Activated T-helper 2 cell treated with anti-CD3 and anti-CD28 coated beads, Interferon-gamma antibody, Interleukin-2, Interleukin-4, amounts not matched to agents 10 μg/mL and 5 μg/mL and 100 μg/mL, durations not matched to agents 14 hours and 24 hours and 36 hours (primary cell): ENCODE results near the gene TMEM235. TPM values are rescaled to one million over a fixed set of nuclear protein-coding genes. Genes with fewer than 3 reads are reported as not detected.

ENCODE experiments used
- DNase-seq: peaks from one replicate; pipeline ENCODE4 v3.0.0; 2021; ENCODE audit warnings: low spot score
- H3K27ac Mint-ChIP-seq: one replicate; pipeline ENCODE4 v1.8.0; 2021; ENCODE audit warnings: mixed read lengths
- H3K27me3 Mint-ChIP-seq: one replicate; pipeline ENCODE4 v1.8.0; 2021; ENCODE audit warnings: low read depth, mixed read lengths
- H3K36me3 Mint-ChIP-seq: one replicate; pipeline ENCODE4 v1.8.0; 2021; ENCODE audit warnings: low read depth, mixed read lengths
- H3K4me1 Mint-ChIP-seq: one replicate; pipeline ENCODE4 v1.8.0; 2021; ENCODE audit warnings: low read depth, mixed read lengths
- H3K4me3 Mint-ChIP-seq: one replicate; pipeline ENCODE4 v1.8.0; 2021; ENCODE audit warnings: low read depth, mild to moderate bottlenecking, moderate library complexity, mixed read lengths
- H3K9me3 Mint-ChIP-seq: one replicate; pipeline ENCODE4 v1.8.0; 2021; ENCODE audit warnings: mixed read lengths
- intact Hi-C: fragments of 100-400 bp; cut with micrococcal nuclease; formaldehyde crosslinking; loops from one replicate; pipeline ENCODE4 v1.15.1; 2023
- total RNA-seq: library from RNA; stranded (reverse); gene quantifications from 2 replicates; pipeline ENCODE4 v1.2.3, GENCODE V29; 2022

Gene TMEM235
- total RNA-seq, 1 donor from 2014 or later = not detected

DNA sequence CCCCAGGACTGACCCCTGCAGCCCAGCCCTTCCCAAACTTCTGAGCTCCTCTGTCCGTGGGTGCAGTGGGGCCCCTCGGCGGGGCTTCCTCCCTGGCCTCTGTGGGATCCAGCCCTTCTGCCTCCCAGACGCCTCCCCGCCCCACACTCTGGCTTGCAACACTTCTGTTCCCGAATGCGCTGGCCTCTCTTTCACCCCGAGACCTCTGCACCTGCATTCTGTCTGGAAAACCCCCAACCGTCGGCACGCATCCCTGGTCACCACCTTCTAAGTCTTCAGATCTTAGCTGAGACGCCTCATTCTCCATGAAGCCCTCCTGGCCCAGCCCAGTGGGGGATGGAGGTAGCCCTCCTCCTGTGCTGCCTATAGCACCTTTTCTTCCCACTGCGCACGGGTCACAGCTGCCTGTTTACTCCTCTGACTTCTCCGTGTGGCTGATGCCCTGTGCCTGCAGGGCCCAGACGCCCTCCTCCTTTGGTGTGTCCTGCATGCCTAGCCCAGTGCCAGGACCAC lies 26.4 kb downstream of the TMEM235 start:
- Mint-ChIP-seq H3K4me3 (peak overlapping the region; percentile 30), H3K4me1 (peaks cover 35% of the 10 kb centered on the region), H3K27ac (peak overlapping the region; percentile 81), H3K36me3 (no peaks in the 10 kb centered on the region), H3K9me3 (no peaks in the 10 kb centered on the region), H3K27me3 (no peaks in the 10 kb centered on the region)
- intact Hi-C loops = loop anchor here (2.0 kb wide), 1 partner anchor 99 kb away; no protein-coding TSS in a partner anchor
- no peak for DNase-seq

DNA sequence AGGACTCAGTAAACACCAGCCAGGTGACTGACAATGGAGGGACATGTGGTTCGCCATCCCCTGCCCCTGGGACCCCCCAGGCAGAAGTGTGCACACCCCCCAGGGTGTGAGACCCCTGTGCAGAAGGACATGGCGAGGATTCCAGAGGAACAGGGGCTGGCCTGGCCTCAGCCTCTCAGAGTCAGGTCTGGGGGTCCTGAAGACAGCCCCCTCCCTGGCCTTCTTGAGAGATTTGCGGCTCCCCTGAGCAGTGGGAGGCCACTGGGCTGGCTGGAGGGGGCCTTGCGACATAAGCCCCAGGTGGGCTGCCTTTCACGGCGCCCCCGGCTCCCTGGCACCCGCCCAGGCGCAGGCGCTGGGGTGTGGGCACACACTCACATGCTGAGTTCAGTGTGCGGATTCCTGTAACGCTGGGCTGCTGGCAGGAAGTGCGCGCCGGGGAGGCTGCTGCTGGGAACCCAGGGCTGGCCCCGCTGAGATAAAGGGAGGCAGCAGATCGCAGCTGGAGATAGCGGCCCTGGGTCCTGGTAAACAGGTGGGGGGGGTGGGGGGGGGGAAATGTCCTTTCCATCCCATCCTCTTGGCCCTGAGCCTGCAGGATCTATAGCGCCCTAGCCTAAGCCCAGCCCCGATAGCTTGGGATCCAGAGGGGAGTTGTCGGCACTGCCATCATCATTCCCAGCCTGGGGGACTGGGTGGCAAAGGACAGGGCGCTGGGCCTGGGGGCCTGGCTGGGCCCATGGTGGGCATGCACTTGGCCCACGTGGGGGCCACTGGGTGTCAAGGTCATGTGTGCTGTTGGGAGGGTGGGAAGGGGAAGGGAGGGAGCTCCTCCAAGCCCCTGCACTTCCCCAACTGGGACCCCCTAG lies 27.1 kb downstream of the TMEM235 start:
- intact Hi-C loops = loop anchor here (2.0 kb wide), 1 partner anchor 98 kb away; no protein-coding TSS in a partner anchor
- Mint-ChIP-seq H3K9me3 (no peaks in the 10 kb centered on the region), H3K4me1 (peaks cover 33% of the 10 kb centered on the region), H3K27me3 (no peaks in the 10 kb centered on the region), H3K4me3 (peak overlapping the region; percentile 68), H3K36me3 (no peaks in the 10 kb centered on the region), H3K27ac (peak overlapping the region; percentile 81)
- DNase-seq = peak; percentile 66

DNA sequence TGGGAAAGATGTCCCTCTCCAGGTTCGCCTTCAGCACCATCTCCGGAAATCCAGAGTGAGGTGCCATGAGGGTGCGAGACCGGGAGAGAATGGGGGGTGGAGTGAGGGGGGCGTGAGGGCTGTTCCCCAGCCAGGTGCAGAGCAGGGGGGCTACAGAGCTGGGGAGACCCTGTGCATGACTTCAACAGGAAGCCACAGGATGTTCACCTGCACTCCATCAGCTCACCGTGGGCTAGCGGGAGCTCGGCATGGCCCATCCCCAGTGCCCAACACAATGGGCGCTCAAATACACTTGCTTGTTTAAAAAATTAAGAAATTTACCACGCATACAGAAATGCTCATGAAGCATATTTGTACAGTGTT lies 27.7 kb downstream of the TMEM235 start:
- H3K9me3 Mint-ChIP-seq = no peaks in the 10 kb centered on the region
- no peaks in the 10 kb centered on the region for H3K36me3 Mint-ChIP-seq
- no peak overlapping the region for H3K27ac Mint-ChIP-seq
- no peak for DNase-seq
- intact Hi-C loops = loop anchor here (2.0 kb wide), 1 partner anchor 98 kb away; no protein-coding TSS in a partner anchor
- H3K4me3 Mint-ChIP-seq = no peak overlapping the region
- no peaks in the 10 kb centered on the region for H3K27me3 Mint-ChIP-seq
- H3K4me1 Mint-ChIP-seq = peaks cover 32% of the 10 kb centered on the region

DNA sequence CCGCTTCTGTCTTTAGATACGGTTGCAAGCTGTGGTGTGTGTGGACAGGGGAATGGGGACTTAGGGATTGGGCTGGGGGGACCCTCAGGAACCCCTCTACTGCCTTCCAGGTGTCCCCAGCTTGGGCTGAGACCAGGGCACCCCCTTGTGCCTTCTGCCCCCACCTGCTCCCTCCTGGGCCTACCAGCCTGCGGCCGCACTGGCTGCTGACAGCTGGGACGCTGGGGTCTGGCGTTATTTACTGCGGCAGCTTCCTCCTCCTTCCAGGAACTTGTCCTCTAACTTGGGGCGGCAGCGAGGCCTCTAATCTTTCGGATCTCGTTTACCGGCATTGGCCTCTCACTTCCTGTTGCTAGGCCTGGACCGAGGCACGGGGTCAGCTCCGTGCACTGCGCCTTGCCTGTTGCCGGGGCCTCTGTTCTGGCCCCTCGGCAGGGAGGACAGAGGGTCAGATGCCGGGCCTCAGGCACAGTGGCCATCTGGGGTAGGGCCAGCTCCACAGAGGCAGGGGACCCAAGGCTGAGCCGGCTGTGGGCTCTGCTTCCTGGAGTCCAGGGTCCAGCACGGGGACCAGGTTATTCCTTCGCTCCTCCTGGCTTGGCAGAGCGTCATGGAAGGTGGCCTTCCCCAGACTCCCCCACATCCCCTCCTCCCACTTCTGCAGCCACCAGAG lies 31.8 kb downstream of the TMEM235 start:
- DNase-seq = no peak
- peak overlapping the region; percentile 84 for H3K27ac Mint-ChIP-seq
- no peaks in the 10 kb centered on the region for H3K9me3 Mint-ChIP-seq
- intact Hi-C loops = no loop called here
- peaks cover 22% of the 10 kb centered on the region for H3K4me1 Mint-ChIP-seq
- H3K4me3 Mint-ChIP-seq = no peak overlapping the region
- no peaks in the 10 kb centered on the region for H3K36me3 Mint-ChIP-seq
- H3K27me3 Mint-ChIP-seq = no peaks in the 10 kb centered on the region

DNA sequence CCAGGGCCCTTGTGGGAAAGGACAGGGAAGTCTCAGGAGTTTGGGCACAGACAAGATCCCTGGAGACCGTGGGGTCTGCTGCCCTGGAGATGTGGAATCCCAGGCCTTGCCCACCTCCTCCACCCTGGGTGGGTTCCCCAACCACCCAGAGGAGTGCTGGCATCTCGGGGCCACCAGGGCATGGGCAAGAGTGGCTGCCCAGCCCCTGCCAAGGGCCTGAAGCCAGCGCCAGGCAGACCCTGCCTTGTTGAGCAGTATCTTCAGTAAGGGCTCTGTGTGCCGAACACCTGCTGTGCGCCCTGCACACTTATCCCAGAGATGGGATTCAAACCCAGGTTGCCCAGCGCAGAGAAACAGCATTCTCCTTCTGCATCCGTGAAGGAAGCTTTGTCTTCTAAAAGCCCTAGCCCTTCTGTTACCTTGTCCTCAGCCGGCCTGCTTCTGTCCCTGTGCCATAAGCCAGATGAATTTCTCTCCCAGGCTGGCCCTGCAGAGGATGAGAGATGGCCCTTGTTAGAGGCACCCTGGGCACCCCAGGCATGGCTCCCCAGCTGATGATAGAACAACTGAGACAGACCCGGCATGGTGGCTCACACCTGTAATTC lies 32.4 kb downstream of the TMEM235 start:
- intact Hi-C loops = no loop called here
- peaks cover 21% of the 10 kb centered on the region for H3K4me1 Mint-ChIP-seq
- no peak for DNase-seq
- no peaks in the 10 kb centered on the region for H3K36me3 Mint-ChIP-seq
- H3K9me3 Mint-ChIP-seq = no peaks in the 10 kb centered on the region
- H3K27ac Mint-ChIP-seq = peak overlapping the region; percentile 84
- H3K27me3 Mint-ChIP-seq = no peaks in the 10 kb centered on the region
- no peak overlapping the region for H3K4me3 Mint-ChIP-seq

DNA sequence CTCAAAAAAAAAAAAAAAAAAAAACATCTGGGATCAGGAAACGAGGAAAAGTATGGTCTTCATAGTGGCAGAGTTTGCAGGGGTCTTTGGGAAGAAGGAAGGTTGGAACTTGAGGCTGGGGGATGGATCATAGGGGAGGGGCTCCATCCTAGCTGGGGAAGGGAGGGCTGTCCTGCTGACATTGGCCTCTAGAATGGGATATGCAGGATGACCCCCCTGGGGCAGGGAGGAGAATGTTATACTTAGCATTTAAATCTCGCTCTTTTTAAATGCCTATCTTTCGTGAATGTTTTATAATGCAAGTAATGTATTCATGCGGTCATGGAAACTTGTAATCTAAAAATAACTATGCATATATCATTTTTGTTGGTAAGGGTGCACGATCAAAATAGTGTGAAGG lies 33.2 kb downstream of the TMEM235 start:
- DNase-seq = no peak
- Mint-ChIP-seq H3K36me3 (no peaks in the 10 kb centered on the region), H3K9me3 (no peaks in the 10 kb centered on the region), H3K27ac (peak overlapping the region; percentile 78), H3K4me1 (peaks cover 19% of the 10 kb centered on the region), H3K27me3 (no peaks in the 10 kb centered on the region), H3K4me3 (no peak overlapping the region)
- intact Hi-C loops = no loop called here

DNA sequence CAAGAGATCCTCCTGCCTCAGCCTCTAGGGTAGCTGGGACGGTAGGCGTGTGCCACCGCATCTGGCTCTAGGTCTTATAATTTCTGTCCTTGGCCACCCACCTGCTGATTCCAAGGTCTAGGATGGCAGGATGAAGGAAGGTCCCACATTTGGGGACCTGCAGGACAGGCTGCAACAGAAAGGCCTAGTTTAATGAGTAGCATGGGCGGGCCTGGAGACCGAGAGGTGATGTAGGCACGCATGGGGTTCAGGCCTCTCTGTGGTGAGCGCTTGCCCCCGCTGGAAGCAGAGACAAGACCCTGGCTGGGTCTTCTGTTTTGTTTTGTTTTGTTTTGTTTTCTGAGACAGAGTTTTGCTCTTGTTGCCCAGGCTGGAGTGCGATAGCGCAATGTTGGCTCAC lies 33.7 kb downstream of the TMEM235 start:
- H3K27me3 Mint-ChIP-seq = no peaks in the 10 kb centered on the region
- no peak overlapping the region for H3K27ac Mint-ChIP-seq
- H3K36me3 Mint-ChIP-seq = no peaks in the 10 kb centered on the region
- intact Hi-C loops = no loop called here
- peaks cover 15% of the 10 kb centered on the region for H3K4me1 Mint-ChIP-seq
- no peak for DNase-seq
- H3K9me3 Mint-ChIP-seq = no peaks in the 10 kb centered on the region
- no peak overlapping the region for H3K4me3 Mint-ChIP-seq

DNA sequence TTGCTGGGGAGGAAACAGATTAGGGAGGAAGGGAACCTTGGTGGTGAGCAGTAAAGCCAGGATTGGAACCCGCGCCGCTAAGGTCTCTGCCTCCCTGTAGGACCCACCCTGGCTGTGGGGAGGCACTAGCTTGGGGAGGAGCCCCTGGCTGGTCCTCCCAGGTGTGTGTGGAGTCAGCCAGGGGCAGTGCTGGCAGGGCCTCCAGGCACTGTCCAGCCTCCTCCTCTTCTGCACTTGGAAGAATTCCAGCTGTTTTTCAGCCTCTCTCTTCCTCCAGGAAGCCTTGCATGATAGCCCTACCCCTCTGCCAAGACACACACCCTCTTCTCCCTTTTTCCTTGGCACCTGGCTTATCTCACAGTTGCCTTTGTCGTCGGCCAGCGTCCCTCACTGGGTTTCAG lies 34.8 kb downstream of the TMEM235 start:
- no peak for DNase-seq
- H3K27ac Mint-ChIP-seq = peak overlapping the region; percentile 33
- intact Hi-C loops = no loop called here
- H3K36me3 Mint-ChIP-seq = no peaks in the 10 kb centered on the region
- peaks cover 18% of the 10 kb centered on the region for H3K4me1 Mint-ChIP-seq
- no peaks in the 10 kb centered on the region for H3K27me3 Mint-ChIP-seq
- no peaks in the 10 kb centered on the region for H3K9me3 Mint-ChIP-seq
- H3K4me3 Mint-ChIP-seq = no peak overlapping the region

DNA sequence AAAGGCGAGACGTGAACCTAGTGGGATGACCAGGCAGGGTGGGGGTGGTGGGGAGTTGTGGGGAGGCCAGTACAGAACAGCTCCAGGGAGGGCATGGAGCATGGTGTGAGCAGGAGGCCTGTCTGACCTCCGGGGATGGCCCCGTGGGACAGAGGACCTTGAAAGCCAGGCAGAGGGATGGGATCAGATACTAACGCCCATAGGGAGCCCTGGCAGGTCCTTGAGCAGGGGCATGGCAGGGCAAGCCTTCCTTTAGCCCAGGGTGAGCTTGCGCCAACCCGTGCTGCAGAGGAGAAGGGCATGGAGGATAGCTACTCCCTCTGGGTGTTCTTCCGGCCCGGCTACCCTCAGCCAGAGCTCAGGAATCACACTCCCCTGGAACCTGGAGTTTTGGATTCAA lies 35.3 kb downstream of the TMEM235 start:
- intact Hi-C loops = no loop called here
- no peaks in the 10 kb centered on the region for H3K27me3 Mint-ChIP-seq
- peaks cover 21% of the 10 kb centered on the region for H3K4me1 Mint-ChIP-seq
- no peak overlapping the region for H3K27ac Mint-ChIP-seq
- no peaks in the 10 kb centered on the region for H3K9me3 Mint-ChIP-seq
- DNase-seq = no peak
- no peaks in the 10 kb centered on the region for H3K36me3 Mint-ChIP-seq
- H3K4me3 Mint-ChIP-seq = no peak overlapping the region

DNA sequence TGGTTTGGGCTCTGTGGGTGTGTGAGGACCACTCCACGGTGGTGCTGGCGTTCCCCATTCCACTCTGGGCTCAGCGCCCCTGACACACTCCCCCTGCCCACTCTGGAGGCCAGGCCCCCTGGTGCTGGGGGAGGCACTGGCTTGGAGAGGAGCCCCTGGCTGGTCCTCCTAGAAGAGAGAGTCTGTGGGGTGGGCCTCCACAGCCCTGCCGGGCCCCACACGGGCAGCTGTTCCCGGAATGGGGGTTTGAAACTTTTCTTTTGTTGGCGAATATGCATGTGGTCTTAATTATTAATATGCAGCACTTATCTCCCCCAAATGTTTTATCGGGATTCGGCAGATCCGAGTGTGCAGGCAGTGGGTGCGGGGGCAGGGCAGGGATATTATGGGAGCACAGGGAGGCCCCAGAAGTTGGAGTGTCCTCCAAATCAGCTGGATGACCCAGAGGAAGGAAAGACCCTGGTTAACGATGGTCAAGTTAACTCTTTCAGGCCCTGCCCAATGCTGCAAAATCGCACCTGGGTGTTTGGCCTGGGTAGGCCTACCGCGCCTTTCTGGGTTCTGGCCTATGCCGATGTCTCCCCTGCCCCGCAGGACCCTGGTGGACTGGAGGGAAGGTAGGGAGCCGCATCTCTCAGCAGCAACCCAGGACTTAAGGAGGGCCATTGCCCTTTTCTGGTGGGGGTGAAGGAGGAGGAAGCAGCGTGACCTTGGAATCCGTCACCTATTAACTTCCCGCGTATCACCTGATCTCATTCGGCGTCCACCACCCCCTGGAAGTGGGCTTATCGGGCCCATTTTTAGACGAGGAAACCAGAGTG lies 36.0 kb downstream of the TMEM235 start:
- Mint-ChIP-seq H3K4me3 (no peak overlapping the region), H3K27me3 (no peaks in the 10 kb centered on the region), H3K4me1 (peaks cover 23% of the 10 kb centered on the region), H3K27ac (no peak overlapping the region), H3K36me3 (no peaks in the 10 kb centered on the region), H3K9me3 (no peaks in the 10 kb centered on the region)
- DNase-seq = no peak
- intact Hi-C loops = no loop called here

DNA sequence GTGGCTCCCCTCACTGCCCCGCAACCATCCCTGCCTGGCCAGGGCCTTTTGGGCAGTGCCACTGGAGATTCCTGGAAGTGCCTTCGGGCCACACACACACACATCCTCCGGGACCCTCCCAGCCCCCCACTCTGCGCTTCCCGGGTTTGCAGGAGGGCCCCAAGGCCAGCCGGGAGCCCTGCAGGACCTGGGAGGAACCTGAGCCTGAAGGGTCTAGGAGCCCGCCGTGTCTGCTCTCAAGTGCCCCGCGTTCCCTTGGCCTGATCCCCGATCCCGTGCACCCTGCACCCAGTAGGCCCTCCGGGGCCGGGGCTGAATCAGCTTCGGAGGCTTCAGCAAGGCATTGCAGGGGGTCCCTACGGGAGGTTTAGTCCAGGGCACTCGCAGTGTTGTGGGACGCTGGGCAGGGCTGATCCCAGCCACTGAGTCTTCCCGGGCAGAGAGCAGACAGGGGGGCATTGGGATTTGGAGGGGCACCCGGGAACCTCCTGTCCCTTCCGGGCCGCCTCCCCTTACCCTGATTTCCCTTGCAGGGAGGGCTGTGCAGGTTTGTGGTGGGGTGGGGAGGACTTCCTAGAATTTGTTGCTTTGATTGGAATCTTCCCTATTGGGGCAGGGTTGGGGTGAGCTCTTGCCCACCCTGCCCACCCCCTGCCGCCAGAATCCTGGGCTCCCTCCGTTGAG lies 36.9 kb downstream of the TMEM235 start:
- peaks cover 22% of the 10 kb centered on the region for H3K4me1 Mint-ChIP-seq
- no peak overlapping the region for H3K27ac Mint-ChIP-seq
- no peaks in the 10 kb centered on the region for H3K9me3 Mint-ChIP-seq
- H3K27me3 Mint-ChIP-seq = no peaks in the 10 kb centered on the region
- intact Hi-C loops = no loop called here
- H3K36me3 Mint-ChIP-seq = no peaks in the 10 kb centered on the region
- no peak for DNase-seq
- no peak overlapping the region for H3K4me3 Mint-ChIP-seq
